Measurements from ENCODE around the gene TSBP1.
"Not testable (repeated sequence)": the region's sequence is repeated elsewhere in the genome, so short reads cannot be mapped to it uniquely, and the experiment has no call there.

The TSBP1 gene

DNA sequence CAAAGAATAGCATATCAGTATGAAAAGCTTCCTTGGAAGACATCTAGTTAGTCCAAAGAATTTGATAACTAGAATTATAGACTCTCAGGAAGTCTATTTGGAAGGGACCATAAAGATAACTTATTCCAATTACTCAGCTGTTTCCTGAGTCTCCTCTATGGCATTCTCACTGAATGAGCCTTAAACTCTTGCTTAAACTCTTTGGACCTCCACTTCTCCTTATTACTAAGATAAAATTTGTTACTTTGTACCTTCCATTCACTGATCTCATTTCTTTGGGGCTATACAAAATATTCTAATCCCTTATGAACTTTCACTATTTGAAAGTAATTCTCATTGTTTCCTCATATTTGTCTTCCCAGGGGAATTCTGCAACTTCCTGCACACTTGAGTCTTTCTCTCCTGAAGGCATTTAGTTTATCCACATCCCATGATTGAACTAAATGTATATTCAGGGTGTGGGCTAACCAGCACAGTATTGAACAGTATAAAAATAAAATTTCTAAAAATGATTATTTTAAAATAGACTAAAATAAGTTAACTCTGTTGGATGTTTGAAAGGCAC is 80.7 kb downstream of the TSBP1 start:
- no peak overlapping the region for H3K4me3 ChIP-seq (ENCODE audit: low read depth, low read length)

DNA sequence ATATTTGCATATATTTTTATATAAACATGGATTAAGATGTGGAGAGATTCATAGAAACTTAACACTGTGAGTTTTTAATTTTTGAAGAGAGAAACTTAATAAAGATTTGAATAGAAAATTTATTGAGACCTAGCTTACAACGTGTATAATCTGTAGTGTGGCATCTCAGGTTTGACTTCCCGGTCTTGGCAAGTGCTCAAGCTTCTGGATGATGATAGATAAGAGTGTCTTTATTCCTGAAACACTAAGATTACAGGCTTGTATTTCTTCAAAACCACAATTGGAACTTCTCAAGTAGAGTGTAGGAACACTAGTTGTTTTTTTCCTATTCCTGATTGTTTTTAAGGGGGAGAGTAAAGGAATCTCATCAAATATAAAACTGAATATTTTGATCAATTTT is 83.3 kb downstream of the TSBP1 start:
- no peak overlapping the region for H3K4me3 ChIP-seq (ENCODE audit: low read depth, low read length)

DNA sequence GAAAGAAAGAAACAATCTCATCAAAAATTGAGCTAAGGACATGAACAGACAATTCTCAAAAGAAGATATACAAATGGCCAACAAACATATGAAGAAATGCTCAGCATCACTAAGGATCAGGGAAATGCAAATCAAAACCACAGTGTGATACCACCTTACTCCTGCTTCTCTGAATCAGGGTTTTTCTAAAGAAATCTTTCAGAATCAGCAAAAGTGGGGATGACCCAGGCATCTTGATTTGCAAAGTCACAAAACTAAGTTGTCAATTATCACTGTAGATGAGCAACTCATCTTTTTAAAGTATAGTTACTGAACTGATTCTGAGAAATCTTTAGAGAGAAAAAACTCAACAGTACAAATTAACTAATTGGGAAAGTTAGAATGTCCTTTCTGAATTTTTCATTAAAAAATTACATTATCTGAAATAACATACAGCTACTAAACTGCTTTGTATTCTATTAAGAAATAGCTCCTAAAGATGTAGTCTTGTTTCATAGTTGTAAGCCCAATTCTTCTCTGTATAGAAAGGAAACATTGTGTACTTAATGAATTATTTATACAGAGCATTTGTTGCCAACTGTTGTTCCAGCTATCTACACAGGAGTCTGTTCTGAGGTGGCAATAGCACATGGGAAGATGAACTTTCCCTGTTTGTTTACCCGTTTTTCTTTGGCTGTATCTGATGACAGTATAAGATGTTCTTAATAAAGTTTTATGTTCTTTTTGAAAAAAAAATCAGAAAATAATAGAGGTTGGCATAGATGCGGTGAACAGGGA is 97.7 kb downstream of the TSBP1 start:
- H3K4me3 ChIP-seq (ENCODE audit: low read depth, low read length): not testable (repeated sequence)

DNA sequence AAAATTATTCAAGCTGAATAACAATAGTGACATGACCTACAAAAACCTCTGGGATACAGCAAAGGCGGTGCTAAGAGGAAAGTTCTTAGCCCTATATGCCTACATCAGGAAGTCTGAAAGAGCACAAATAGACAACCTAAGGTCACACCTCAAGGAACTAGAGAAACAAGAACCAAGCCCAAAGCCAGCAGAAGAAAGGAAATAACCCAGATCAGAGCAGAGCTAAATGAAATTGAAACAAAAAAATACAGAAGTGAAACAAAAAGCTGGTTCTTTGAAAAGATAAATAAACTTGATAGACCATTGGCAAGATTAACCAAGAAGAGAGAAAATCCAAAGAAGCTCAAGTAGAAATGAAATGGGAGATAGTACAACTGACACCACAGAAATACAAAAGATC is 100.3 kb downstream of the TSBP1 start:
- H3K4me3 ChIP-seq (ENCODE audit: low read depth, low read length): no peak overlapping the region

DNA sequence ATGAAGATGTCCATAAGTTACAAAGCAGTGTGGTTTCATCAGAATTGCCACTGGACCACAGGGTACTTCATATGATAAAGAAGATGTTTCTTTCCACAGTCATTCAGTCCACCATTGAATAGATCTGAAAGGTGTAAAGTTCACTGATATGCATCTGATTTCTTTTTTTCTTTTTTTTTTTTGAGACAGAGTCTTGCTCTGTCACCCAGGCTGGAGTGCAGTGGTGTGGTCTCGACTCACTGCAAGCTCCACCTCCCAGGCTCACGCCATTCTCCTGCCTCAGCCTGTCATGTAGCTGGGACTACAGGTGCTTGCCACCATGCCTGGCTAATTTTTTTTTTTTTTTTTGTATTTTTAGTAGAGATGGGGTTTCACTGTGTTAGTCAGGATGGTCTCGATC is 103.2 kb downstream of the TSBP1 start:
- H3K4me3 ChIP-seq (ENCODE audit: low read depth, low read length): not testable (repeated sequence)

DNA sequence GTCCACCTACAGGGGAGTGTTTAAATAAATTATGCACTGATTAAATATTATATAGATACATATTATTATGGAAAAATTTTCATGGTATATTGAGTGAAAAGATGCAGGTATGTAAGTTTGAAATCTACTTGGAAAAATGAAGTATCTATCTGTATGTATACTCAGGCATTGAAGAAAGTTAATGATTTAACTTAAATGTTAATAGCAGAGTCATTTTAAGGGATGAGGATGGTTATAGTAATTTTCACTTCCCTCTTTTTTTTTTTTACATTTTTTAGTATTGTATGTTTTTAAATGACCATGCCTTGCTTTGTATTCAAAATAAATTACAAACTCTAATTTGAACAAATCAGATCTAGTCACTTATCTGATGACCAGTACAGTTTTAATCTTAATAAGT is 104.7 kb downstream of the TSBP1 start:
- H3K4me3 ChIP-seq (ENCODE audit: low read depth, low read length): no peak overlapping the region

DNA sequence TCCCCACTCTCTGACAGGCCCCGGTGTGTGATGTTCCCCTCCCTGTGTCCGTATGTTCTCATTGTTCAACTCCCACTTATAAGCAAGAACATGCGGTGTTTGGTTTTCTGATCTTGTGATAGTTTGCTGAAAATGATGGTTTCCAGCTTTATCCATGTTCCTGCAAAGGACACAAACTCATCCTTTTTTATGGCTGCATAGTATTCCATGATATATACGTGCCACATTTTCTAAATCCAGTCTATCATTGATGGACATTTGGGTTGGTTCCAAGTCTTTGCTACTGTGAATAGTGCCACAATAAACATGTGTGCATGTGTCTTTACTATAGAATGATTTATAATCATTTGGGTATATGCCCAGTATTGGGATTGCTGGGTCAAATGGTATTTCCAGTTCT is 114.4 kb downstream of the TSBP1 start:
- not testable (repeated sequence) for H3K4me3 ChIP-seq (ENCODE audit: low read depth, low read length)

DNA sequence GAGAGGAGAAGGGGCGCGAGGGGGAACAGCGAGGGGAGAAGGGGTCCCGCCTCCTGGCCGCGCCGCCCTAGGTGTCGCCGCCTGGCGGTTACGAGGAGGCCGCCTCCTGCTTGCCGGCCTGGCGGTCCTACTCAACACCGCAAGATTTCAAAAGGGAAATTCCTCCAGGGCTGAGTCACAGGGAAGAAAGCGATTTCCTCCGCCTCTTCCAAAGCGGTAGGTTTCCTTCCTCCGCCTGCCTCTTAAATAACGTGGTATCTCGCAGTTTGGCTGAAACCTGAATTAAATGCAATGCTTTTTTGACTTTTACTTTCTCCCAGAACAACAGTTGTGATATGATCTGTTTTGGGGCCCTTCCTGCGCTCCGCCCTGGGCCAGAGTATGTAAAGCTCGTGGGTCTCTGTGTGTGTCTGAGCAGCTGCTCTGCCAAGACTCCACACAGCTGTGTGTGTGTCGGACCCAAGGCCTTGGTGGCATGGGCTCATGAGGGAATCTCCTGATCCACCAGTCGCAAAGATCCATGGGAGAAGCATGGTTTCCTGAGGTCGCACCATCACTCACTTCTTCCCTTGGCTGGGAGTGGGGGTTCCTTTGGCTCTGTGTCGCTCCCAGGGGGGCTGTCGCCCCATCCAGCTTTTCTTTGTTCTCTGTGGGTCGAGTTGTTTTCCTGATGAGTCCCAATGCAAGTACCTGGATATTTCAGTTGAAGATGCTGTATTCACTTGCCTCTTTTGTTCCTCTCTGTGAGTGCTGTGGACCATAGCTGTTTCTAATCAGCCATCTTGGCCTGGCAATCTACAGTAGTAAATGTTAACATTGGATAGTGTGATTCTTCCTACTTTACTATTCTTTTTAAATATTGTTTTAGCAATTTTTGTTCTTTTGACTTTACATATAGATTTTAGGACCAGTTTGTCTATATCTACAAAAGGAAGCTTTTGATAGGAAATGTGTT is 116.2 kb downstream of the TSBP1 start:
- peak overlapping the region; percentile 39 for H3K4me3 ChIP-seq (ENCODE audit: low read depth, low read length)

DNA sequence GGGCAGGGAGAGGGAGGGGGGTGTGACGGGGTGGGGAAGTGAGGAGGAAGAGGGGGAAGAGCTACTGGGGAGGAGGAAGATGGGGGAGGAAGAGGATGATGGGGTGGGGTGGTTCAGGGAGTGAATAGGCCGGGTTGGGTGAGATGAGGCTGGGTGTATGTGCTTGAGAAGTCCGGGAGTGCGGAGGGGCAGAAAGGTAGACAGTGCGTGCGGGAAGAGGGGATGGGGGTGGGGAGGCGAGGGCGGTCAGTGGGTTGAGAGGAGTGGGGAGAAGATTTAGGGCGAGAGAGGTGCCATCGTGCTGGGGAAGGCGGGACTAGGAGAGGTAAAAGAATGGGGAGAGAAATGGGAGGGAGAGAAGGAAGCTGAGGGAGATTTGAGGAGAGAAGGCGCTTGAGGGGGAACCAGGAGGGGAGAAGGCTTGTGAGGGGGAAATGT is 116.9 kb downstream of the TSBP1 start:
- H3K4me3 ChIP-seq (ENCODE audit: low read depth, low read length): peak overlapping the region; percentile 39

DNA sequence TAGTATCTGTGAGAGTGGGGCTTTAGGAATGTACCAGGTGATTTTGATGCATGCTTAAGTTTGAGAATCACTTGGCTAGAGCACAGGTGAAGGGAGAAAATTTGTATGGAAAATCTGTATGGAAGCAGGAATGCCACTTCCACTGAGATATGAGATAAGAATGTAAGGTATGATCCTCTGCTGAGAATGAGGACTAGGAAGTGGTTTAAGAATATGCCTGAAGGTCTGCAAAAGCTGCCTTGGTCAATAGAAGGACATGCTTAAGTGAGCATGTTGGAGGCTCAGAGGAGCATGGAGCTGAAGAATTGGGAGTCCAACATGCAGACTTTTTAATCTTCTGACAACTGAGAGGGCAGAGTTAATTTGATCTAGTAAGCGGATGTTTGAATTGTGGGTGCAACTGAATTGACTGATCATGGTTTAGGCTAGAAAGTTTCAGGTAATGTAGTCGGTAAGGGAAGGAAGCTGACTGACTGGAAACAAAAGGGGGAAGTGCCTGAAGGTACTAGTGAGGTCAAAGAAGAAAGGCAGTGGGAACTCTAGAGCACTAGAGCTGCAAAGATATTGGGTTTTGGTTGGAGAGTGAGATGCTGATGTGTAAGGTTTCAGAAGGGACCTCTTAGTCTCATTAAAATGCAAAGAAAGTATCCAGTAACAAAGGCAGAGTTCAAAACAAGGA is 119.2 kb downstream of the TSBP1 start:
- H3K4me3 ChIP-seq (ENCODE audit: low read depth, low read length): no peak overlapping the region

DNA sequence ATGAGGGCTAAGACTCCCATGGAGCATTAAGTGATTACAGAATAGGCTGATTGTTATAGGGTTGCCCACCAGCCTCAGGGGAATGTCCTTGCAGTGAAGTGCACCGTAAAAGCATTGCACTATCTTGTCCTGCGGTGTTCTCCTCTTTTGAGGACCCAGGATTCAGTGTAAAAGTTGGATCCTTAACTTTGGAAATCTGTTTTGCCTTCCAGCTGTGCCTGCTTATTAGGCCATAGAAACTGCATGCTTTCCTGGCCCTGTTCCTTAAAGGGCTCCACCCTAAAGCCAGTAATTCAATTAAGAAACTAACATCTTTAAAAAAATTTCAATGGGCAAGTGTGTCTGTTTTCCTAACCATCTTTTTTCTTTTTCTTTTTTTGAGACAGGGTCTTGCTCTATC is 122.4 kb downstream of the TSBP1 start:
- H3K4me3 ChIP-seq (ENCODE audit: low read depth, low read length): no peak overlapping the region

DNA sequence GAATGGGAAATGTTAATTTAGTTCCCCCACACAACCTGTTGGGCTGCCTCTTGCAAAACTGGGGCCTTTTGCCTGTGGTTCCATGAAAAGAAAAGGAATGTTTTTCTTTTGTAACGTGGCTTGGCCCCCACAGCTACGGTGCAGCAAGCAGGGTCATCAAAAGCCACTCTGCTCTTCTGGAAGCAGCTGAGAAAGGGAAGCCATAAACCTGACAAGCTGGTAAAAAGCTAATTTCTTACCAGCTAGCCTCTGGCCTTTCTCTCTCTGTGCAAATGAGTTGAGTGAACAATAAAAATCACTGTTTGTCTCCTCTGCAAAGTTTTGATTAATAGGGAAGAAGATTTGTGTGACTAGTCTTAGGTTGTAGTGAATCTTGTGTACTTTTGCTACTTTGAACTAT is 124.3 kb downstream of the TSBP1 start:
- H3K4me3 ChIP-seq (ENCODE audit: low read depth, low read length): no peak overlapping the region

DNA sequence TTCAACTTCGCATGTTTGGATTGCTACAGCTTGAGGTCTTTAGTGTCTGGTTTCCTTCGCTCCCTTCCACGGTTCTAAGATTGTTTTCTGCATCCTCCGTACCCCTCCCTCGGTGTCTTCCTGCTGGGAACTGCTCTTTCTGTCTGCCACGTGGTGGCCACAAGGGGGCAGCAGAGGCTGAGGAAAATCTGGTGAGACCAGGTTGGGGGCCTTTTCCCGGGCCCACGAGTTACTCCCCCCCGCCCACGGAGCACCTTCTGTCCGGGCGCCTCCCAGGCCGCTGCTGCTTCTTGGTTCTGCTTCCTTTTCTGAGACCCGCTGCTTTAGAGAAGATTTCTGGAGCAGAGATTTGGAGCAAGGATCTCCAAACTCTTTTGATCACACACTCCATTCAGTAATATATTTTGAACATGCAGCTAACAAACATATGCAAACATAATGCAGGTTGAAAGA is 126.7 kb downstream of the TSBP1 start:
- H3K4me3 ChIP-seq (ENCODE audit: low read depth, low read length): no peak overlapping the region

DNA sequence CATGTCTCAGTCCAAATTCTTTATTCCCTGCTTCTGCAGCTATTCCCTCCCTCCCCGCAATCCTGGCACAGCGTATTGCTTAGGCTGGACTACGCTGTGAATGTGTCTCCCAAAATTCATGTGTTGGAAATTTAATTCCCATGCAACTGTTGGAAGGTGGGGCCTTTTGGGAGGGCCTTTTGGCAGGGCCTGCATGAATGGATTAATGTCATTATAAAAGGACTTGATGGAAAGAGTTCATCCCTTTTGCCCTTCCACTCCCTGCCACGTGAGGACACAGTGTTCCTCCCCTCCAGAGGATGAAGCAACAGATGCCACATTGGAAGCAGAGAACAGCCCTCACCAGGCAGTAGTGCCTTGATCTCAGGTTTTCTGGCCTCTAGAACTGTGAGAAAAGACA is 127.4 kb downstream of the TSBP1 start:
- H3K4me3 ChIP-seq (ENCODE audit: low read depth, low read length): no peak overlapping the region
